Endothelial cell of umbilical vein (primary cell): ENCODE data around the gene EFS. TPM values are rescaled to one million over a fixed set of nuclear protein-coding genes. Genes with fewer than 3 reads are reported as not detected.

Source experiments
- BruUV-seq: library from RNA; stranded (reverse); fragments of 400-500 nt; replicated peaks from 2 replicates; lab custom pipeline; 2021; lab: Mats Ljungman, UMichigan
- CTCF ChIA-PET: fragments of 300-600, 350-600 bp; sonication (Branson Sonifier 250); formaldehyde crosslinking; loops from one replicate; lab custom pipeline; 2021; ENCODE audit warnings: antibody characterized with exemption, inconsistent platforms; lab: Charles Lee
- POLR2A ChIA-PET: fragments of 300-600, 350-600 bp; sonication (Branson Sonifier 250); formaldehyde crosslinking; loops from one replicate; lab custom pipeline; 2021; ENCODE audit warnings: antibody characterized with exemption, inconsistent platforms; lab: Charles Lee
- DNase-seq: peaks from one replicate; pipeline ENCODE4 v3.0.0-alpha.2; 2011; ENCODE audit warnings: low read depth, low spot score
- FAIRE-seq: peaks from 2 replicates; lab custom pipeline; 2011; peaks lifted over from hg19 to GRCh38; lab: Jason Lieb, UNC
- H2AFZ ChIP-seq: 2 replicates; pipeline ENCODE4 v1.6.0; 2012; ENCODE audit warnings: low read depth, low read length, control low read depth, inconsistent platforms
- H3K27ac ChIP-seq: 2 replicates; pipeline ENCODE4 v1.5.1; 2011; ENCODE audit warnings: low read depth, mild to moderate bottlenecking, control low read depth, low read length, moderate library complexity; ENCODE audit not compliant: insufficient read depth
- H3K27me3 ChIP-seq, 2 experiments: 2 replicates each; pipeline versions ENCODE4 v1.6.0 to v1.6.1; 2011; ENCODE audit warnings: low read length in 2 of 2, mixed read lengths in 1 of 2; ENCODE audit not compliant: control insufficient read depth in 2 of 2, insufficient read depth in 2 of 2
- H3K36me3 ChIP-seq, 2 experiments: 2 replicates in 1 of 2; 3 replicates in 1 of 2; pipeline ENCODE4 v1.5.1; 2011; ENCODE audit warnings: low read length in 2 of 2, mild to moderate bottlenecking in 1 of 2, moderate library complexity in 1 of 2; ENCODE audit not compliant: control insufficient read depth in 2 of 2, insufficient read depth in 2 of 2; ENCODE audit errors: extremely low read depth in 1 of 2
- H3K4me1 ChIP-seq: 3 replicates; pipeline ENCODE4 v1.5.1; 2011; ENCODE audit warnings: mild to moderate bottlenecking, low read length; ENCODE audit not compliant: control insufficient read depth, insufficient read depth; ENCODE audit errors: extremely low read depth
- H3K4me2 ChIP-seq: 2 replicates; pipeline ENCODE4 v1.6.1; 2011; ENCODE audit warnings: low read length, control low read depth, mixed read lengths; ENCODE audit not compliant: insufficient read depth
- H3K4me3 ChIP-seq, 3 experiments: fragments of 200-600 bp in 1 of 3; sonication (generic), shearing (Covaris generic) in 1 of 3; replicated peaks in 1 of 3; 2 replicates each; pipeline ENCODE4 v1.5.1; 2011 to 2016; ENCODE audit warnings: control low read depth in 3 of 3, low read length in 3 of 3, mild to moderate bottlenecking in 2 of 3, inconsistent platforms in 1 of 3, low read depth in 1 of 3, moderate library complexity in 1 of 3; ENCODE audit not compliant: insufficient read depth in 1 of 3
- H3K79me2 ChIP-seq: 2 replicates; pipeline ENCODE4 v1.6.0; 2012; ENCODE audit warnings: low read length, inconsistent platforms; ENCODE audit not compliant: control insufficient read depth, insufficient read depth
- H3K9ac ChIP-seq: replicated peaks from 2 replicates; pipeline ENCODE3; 2011; ENCODE audit warnings: low read length, control low read depth; ENCODE audit not compliant: insufficient read depth; ENCODE audit errors: extremely low read depth
- H3K9me1 ChIP-seq: replicated peaks from 3 replicates; pipeline ENCODE4 v1.6.0; 2011; ENCODE audit warnings: mild to moderate bottlenecking, low read length; ENCODE audit not compliant: control insufficient read depth, insufficient read depth; ENCODE audit errors: extremely low read depth
- H3K9me3 ChIP-seq: replicated peaks from 2 replicates; pipeline ENCODE4 v1.5.1; 2012; ENCODE audit warnings: low read length, inconsistent platforms; ENCODE audit not compliant: control insufficient read depth, insufficient read depth
- H4K20me1 ChIP-seq: replicated peaks from 2 replicates; pipeline ENCODE3; 2011; ENCODE audit warnings: mild to moderate bottlenecking, low read length; ENCODE audit not compliant: control insufficient read depth, insufficient read depth; ENCODE audit errors: extremely low read depth
- CTCF ChIP-seq, 2 donors: IDR thresholded peaks; 1 replicate in 1 of 2; 2 replicates in 1 of 2; pipeline ENCODE4 v1.5.1; 2011; ENCODE audit warnings: low read length in 2 of 2, mild to moderate bottlenecking in 2 of 2, moderate library complexity in 2 of 2, control low read depth in 1 of 2, inconsistent platforms in 1 of 2, low read depth in 1 of 2; ENCODE audit not compliant: insufficient read depth in 1 of 2; ENCODE audit errors: extremely low read depth in 1 of 2
- EZH2 ChIP-seq: IDR thresholded peaks from 2 replicates; pipeline ENCODE4 v1.6.1; 2012; ENCODE audit warnings: borderline replicate concordance, low read depth, mild to moderate bottlenecking, moderate library complexity, low read length, inconsistent platforms; ENCODE audit not compliant: severe bottlenecking
- FOS ChIP-seq: IDR thresholded peaks from 2 replicates; pipeline ENCODE4 v1.6.1; 2011; ENCODE audit warnings: mild to moderate bottlenecking, low read length, moderate library complexity, borderline replicate concordance; ENCODE audit not compliant: insufficient read depth
- GATA2 ChIP-seq: IDR thresholded peaks from 2 replicates; pipeline ENCODE4 v1.7.0; 2011; ENCODE audit warnings: low read depth, mild to moderate bottlenecking, moderate library complexity, mixed read lengths, low read length; ENCODE audit not compliant: insufficient read length, insufficient read depth
- JUN ChIP-seq: IDR thresholded peaks from 2 replicates; pipeline ENCODE4 v1.6.1; 2011; ENCODE audit warnings: borderline replicate concordance, low read depth; ENCODE audit not compliant: insufficient read length, insufficient read depth
- MAX ChIP-seq: IDR thresholded peaks from 2 replicates; pipeline ENCODE4 v1.6.1; 2011; ENCODE audit not compliant: insufficient read depth, insufficient read length
- MYC ChIP-seq: IDR thresholded peaks from one replicate; pipeline ENCODE4 v1.6.1; 2011; ENCODE audit warnings: mild to moderate bottlenecking, low read depth, low read length
- POLR2A ChIP-seq: IDR thresholded peaks from 2 replicates; pipeline ENCODE4 v1.6.1; 2012; ENCODE audit warnings: low read depth, mild to moderate bottlenecking, control low read depth, low read length
- POLR2AphosphoS5 ChIP-seq: IDR thresholded peaks from 2 replicates; pipeline ENCODE4 v1.6.1; 2012; ENCODE audit warnings: low read depth, mild to moderate bottlenecking, control low read depth, low read length, moderate library complexity; ENCODE audit not compliant: insufficient read depth
- dilution Hi-C: fragments of 300-500 bp; cut with MboI; formaldehyde crosslinking; loops from one replicate; pipeline ENCODE4 v1.15.0; 2019; ENCODE audit warnings: low sequenced_read_pairs; ENCODE audit not compliant: extremely low pct_ligation_motif_present
- intact Hi-C: fragments of 100-400 bp; cut with micrococcal nuclease; formaldehyde crosslinking; loops from one replicate; pipeline ENCODE4 v1.10.0; 2022
- polyA plus RNA-seq, 4 experiments: library from polyadenylated mRNA; depleted of rRNA in 3 of 4; stranded (reverse) in 3 of 4; unstranded in 1 of 4; fragments of >200 nt; gene quantifications; 2 replicates each; pipeline versions ENCODE4 v1.2.1 to v1.2.3, GENCODE V29; 2011 to 2012; ENCODE audit warnings: missing spikeins in 1 of 4
- total RNA-seq: library from RNA; stranded (reverse); gene quantifications from 2 replicates; pipeline ENCODE4 v1.2.3, GENCODE V29; 2021

The EFS gene
- total and polyA plus RNA-seq, 2 donors (not counting 3 experiments of a cell fraction or from before 2014, with no cell fraction given), result 0.03 to 0.13 TPM

- no peak overlapping the region for H2AFZ ChIP-seq
- FAIRE-seq (no peak), DNase-seq (no peak)
- no peak overlapping the region for H3K4me2 ChIP-seq
- no peaks in the 10 kb centered on the region for H3K79me2 ChIP-seq
- ChIA-PET POLR2A (no interaction called here), CTCF (interaction anchor here (2.3 kb wide), 1 partner anchor 10 kb away, joined by 10 read pairs; no protein-coding TSS in a partner anchor)
- no peak overlapping the region for H3K4me3 ChIP-seq
- H3K9me3 ChIP-seq, result no peaks in the 10 kb centered on the region
- H3K27me3 ChIP-seq, result no peaks in the 10 kb centered on the region
- no peaks in the 10 kb centered on the region for H3K36me3 ChIP-seq
- H4K20me1 ChIP-seq, result no peaks in the 10 kb centered on the region
- TF ChIP-seq EZH2 (no peak), MYC (no peak), GATA2 (no peak), CTCF (IDR thresholded peaks at IDR 0.05; ENCODE audit: extremely low read depth in 1 of 2, insufficient read depth in 1 of 2, low read depth in 1 of 2, low read length in 2 of 2) (no peak)
- H3K27ac ChIP-seq, result no peak overlapping the region
- no peak overlapping the region for H3K9ac ChIP-seq
- H3K4me1 ChIP-seq, result no peaks in the 10 kb centered on the region
- BruUV-seq, result no TSS peak
- dilution Hi-C loops (no loop called here), intact Hi-C loops (no loop called here)
- H3K9me1 ChIP-seq, result no peaks in the 10 kb centered on the region
Measured at GRCh38 chr14:23389396-23389795, 24.4 kb upstream of the EFS start.

GRCh38 chr14:23388996-23389395 is 24.0 kb upstream of the EFS start:
- Histone ChIP-seq H3K4me3 (no peak overlapping the region), H3K79me2 (no peaks in the 10 kb centered on the region), H4K20me1 (no peaks in the 10 kb centered on the region), H3K27me3 (no peaks in the 10 kb centered on the region), H3K27ac (no peak overlapping the region), H3K36me3 (no peaks in the 10 kb centered on the region), H2AFZ (no peak overlapping the region), H3K9me1 (no peaks in the 10 kb centered on the region), H3K9ac (no peak overlapping the region), H3K4me1 (no peaks in the 10 kb centered on the region), H3K4me2 (no peak overlapping the region), H3K9me3 (no peaks in the 10 kb centered on the region)
- FAIRE-seq (no peak), DNase-seq (no peak)
- POLR2A ChIA-PET, result no interaction called here
- CTCF ChIA-PET, result interaction anchor here (2.3 kb wide), 1 partner anchor 10 kb away, joined by 10 read pairs; no protein-coding TSS in a partner anchor
- intact Hi-C loops (no loop called here), dilution Hi-C loops (no loop called here)
- no TSS peak for BruUV-seq
- no peak for TF ChIP-seq FOS
- no peak for TF ChIP-seq POLR2AphosphoS5
- TF ChIP-seq EZH2, result no peak
- TF ChIP-seq MAX, result no peak
- no peak for TF ChIP-seq CTCF (IDR thresholded peaks at IDR 0.05; ENCODE audit: extremely low read depth in 1 of 2, insufficient read depth in 1 of 2, low read depth in 1 of 2, low read length in 2 of 2)
- no peak for TF ChIP-seq POLR2A
- TF ChIP-seq JUN, result no peak
- no peak for TF ChIP-seq MYC
- no peak for TF ChIP-seq GATA2
